Activated CD8-positive, alpha-beta memory T cell treated with anti-CD3 and anti-CD28 coated beads, Interleukin-2, amount 10 ng/mL, durations not matched to agents 7 days and 5 days (primary cell): ENCODE data around the gene EEF1A2. TPM values are rescaled to one million over a fixed set of nuclear protein-coding genes. Genes with fewer than 3 reads are reported as not detected.

Experiments
- ATAC-seq: fragments of 150-1000 bp; cut with Tn5 transposase; one replicate; pipeline ENCODE4 v1.10.0; 2021; ENCODE audit warnings: moderate library complexity
- CTCF ChIA-PET: fragments of 350-600 bp; sonication (Branson Sonifier 250); formaldehyde crosslinking; loops from one replicate; lab custom pipeline; 2021; ENCODE audit warnings: antibody characterized with exemption; lab: Charles Lee
- DNase-seq: peaks from one replicate; pipeline ENCODE4 v3.0.0-alpha.2; 2020
- H3K27ac Mint-ChIP-seq: one replicate; pipeline ENCODE4 v1.8.0; 2021; ENCODE audit warnings: mild to moderate bottlenecking, mixed read lengths
- H3K27me3 Mint-ChIP-seq: one replicate; pipeline ENCODE4 v1.8.0; 2021; ENCODE audit warnings: mixed read lengths
- H3K36me3 Mint-ChIP-seq: one replicate; pipeline ENCODE4 v1.8.0; 2021; ENCODE audit warnings: mild to moderate bottlenecking, mixed read lengths
- H3K4me1 Mint-ChIP-seq: one replicate; pipeline ENCODE4 v1.8.0; 2021; ENCODE audit warnings: mixed read lengths
- H3K4me3 Mint-ChIP-seq: one replicate; pipeline ENCODE4 v1.8.0; 2021; ENCODE audit warnings: mild to moderate bottlenecking, moderate library complexity, mixed read lengths
- H3K9me3 Mint-ChIP-seq: one replicate; pipeline ENCODE4 v1.8.0; 2022; ENCODE audit warnings: low read depth, mixed read lengths
- total RNA-seq, 2 experiments: library from RNA; stranded (reverse); gene quantifications; one replicate each; pipeline ENCODE4 v1.2.3, GENCODE V29; 2021

Gene EEF1A2
- total RNA-seq, 2 experiments from 2014 or later, result 0.84 TPM; not detected in 1

DNA sequence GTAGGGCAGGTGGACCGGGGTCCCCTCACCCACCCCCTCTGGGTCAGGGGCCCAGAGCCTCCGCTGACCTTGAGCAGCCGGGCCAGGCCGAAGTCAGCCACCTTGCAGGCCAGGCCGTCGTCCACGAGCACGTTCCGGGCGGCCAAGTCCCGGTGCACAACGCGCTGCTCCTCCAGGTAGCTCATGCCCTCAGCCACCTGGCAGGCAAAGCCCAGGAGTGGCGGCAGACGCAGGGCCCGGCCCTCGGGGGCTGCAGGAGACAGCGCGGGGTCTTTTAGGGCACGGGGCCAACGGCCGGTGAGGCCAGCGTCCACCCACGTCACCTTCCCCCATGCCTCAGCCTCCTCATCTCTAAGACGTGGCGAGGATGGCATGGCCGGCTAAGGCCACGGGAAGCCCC lies 42.5 kb upstream of the EEF1A2 start:
- Mint-ChIP-seq H3K36me3 (no peaks in the 10 kb centered on the region), H3K27me3 (peaks cover 7% of the 10 kb centered on the region), H3K9me3 (no peaks in the 10 kb centered on the region), H3K4me1 (peaks cover 15% of the 10 kb centered on the region), H3K4me3 (no peak overlapping the region), H3K27ac (no peak overlapping the region)
- CTCF ChIA-PET, result no interaction called here
- no peak for ATAC-seq
- DNase-seq, result no peak

DNA sequence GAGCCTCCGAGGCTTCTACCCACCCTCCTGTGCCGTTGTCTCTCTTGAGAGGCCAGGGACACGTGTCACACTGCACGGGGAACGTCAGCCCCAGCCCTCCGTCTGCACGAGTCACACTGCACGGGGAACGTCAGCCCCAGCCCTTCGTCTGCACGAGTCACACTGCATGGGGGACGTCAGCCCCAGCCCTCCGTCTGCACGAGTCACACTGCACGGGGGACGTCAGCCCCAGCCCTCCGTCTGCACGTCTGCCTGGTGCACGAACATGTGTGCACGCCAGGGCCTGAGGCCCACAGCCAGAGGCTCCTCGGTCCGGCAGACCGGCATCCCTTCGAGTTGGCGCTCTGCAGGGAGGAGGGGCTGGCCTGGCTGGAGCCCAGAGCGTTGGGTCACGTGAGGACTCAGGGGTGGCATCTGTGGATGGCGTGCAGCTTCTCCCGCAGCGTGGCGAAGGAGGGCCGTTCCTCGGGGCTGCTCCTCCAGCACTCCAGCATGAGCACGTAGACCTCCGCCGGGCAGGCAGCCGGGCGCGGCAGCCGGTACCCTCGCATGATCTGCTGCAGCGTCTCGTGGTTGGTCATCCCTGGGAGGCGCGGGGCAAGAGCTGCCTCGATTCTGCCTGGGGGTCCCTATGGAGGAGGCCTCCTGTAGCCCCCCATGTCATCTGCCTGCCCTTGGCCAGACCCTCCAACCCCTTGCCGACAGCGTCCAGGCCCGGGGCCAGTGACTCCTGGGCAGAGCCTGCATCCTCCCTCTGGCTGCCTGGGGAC lies 41.7 kb upstream of the EEF1A2 start:
- Mint-ChIP-seq H3K4me1 (peaks cover 16% of the 10 kb centered on the region), H3K27me3 (peaks cover 6% of the 10 kb centered on the region), H3K4me3 (no peak overlapping the region), H3K27ac (no peak overlapping the region), H3K9me3 (no peaks in the 10 kb centered on the region), H3K36me3 (no peaks in the 10 kb centered on the region)
- DNase-seq, result no peak
- CTCF ChIA-PET, result no interaction called here
- no peak for ATAC-seq

DNA sequence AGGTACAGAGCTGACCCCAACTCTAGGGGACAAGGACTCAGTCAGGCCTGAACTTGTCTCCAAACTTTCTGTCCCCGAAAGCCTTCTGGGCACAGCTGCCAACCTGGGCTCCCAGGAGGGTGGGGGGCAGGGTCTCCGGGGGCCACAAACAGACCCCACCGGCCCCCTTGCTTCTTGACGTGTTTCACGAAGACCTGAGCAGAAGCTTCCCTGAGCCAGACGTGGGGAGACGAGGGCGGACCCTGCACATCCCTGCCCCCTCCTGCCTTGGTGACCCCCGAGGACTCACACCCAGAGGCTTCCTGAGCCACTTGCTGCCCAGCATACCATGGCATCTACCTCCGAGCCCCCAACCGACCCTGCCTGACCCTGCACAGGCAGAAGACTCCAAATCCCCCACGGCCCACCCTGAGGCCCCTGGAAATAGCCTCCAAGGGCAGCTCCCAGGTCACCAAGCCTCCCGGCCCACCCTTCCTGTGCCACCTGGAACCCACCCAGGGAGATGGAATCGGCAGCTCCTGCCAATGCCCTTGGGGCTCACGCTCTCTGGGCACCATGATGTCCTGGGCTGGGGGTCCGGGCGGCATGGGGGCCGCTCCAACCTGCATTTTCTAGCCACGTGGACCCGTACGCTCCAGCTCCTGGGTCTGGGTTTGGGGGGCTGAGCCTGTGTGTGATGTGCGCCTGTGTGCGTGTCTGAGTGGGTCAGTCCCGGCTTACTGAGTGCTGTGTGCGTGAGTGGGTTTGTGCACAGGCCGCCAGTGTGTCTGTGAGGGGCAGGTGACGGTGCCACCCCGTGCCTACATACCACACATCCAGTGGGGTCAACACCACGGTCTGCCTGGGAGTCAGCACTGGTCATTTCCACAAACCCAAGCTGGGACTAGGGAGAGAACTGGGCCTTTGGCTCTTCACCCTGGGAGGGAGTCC lies 40.8 kb upstream of the EEF1A2 start:
- no peak for DNase-seq
- Mint-ChIP-seq H3K27ac (no peak overlapping the region), H3K27me3 (peaks cover under 1% of the 10 kb centered on the region), H3K9me3 (no peaks in the 10 kb centered on the region), H3K4me1 (peaks cover 16% of the 10 kb centered on the region), H3K36me3 (no peaks in the 10 kb centered on the region), H3K4me3 (no peak overlapping the region)
- ATAC-seq, result no peak
- CTCF ChIA-PET, result interaction anchor here (1.2 to 4.1 kb wide), 7 partner anchors 12 to 434 kb away, joined by 3 to 34 read pairs (median 10); partner anchors contain the start of genes PPDPF, RTEL1 and TPD52L2

GRCh38 chr20:63539092-63539430 lies 40.2 kb upstream of the EEF1A2 start:
- Mint-ChIP-seq H3K27me3 (no peaks in the 10 kb centered on the region), H3K27ac (no peak overlapping the region), H3K4me1 (peaks cover 16% of the 10 kb centered on the region), H3K36me3 (no peaks in the 10 kb centered on the region), H3K4me3 (no peak overlapping the region), H3K9me3 (no peaks in the 10 kb centered on the region)
- ATAC-seq (no peak), DNase-seq (no peak)
- CTCF ChIA-PET, result interaction anchor here (1.2 to 4.1 kb wide), 11 partner anchors 12 to 518 kb away, joined by 3 to 34 read pairs (median 10); partner anchors contain the start of genes PPDPF, RTEL1 and TPD52L2

GRCh38 chr20:63538204-63539091 lies 39.6 kb upstream of the EEF1A2 start:
- no peaks in the 10 kb centered on the region for H3K27me3 Mint-ChIP-seq
- peak overlapping the region; percentile 51 for H3K4me3 Mint-ChIP-seq
- H3K27ac Mint-ChIP-seq, result peak overlapping the region; percentile 83
- ATAC-seq, result no peak
- no peaks in the 10 kb centered on the region for H3K9me3 Mint-ChIP-seq
- DNase-seq, result no peak
- CTCF ChIA-PET, result interaction anchor here (0.5 to 4.1 kb wide), 42 partner anchors 8 to 531 kb away, joined by 3 to 34 read pairs (median 5); partner anchors contain the start of genes ARFRP1, GMEB2, HELZ2 and PPDPF
- H3K36me3 Mint-ChIP-seq, result no peaks in the 10 kb centered on the region
- H3K4me1 Mint-ChIP-seq, result peaks cover 16% of the 10 kb centered on the region

DNA sequence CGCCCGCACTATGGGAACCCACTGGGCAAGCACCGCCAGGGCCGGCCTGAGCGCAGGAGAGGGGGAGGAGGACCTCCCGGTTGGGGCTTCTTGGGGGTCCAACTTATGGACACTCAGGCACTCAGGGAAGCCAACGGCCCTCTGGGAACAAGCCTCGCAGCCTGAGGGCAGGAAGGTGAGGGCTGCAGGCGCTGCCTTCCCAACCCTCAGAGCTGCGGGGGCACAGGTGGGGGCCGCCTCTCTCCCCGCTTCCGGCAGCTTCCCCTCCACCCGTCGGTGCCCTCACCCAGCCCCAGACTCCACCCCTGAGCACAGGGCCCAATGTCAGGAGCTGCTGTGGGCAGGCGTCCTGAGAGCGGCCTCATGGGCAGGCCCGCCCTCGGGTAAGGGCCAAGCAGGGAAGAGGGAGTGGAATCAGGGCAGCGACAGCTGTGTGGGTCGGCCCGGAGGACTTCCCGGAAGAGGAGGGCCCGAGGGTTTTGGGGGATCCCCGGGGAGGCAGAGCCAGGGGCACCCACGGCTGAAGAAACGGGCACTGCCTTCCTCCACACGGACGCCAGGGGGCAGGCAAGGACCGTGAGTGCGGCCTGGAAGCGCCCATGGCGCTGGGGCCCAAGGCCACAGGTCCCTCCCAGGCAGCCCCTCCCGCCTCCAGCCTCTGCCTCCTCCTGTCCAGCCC lies 38.8 kb upstream of the EEF1A2 start:
- CTCF ChIA-PET, result interaction anchor here (0.6 to 4.1 kb wide), 47 partner anchors 8 to 541 kb away, joined by 3 to 34 read pairs (median 4); partner anchors contain the start of genes ARFRP1, GMEB2, HELZ2 and LIME1
- H3K4me1 Mint-ChIP-seq, result peaks cover 16% of the 10 kb centered on the region
- peak overlapping the region; percentile 83 for H3K27ac Mint-ChIP-seq
- peak overlapping the region; percentile 51 for H3K4me3 Mint-ChIP-seq
- no peaks in the 10 kb centered on the region for H3K27me3 Mint-ChIP-seq
- H3K9me3 Mint-ChIP-seq, result no peaks in the 10 kb centered on the region
- H3K36me3 Mint-ChIP-seq, result no peaks in the 10 kb centered on the region
- DNase-seq, result peak; percentile 98
- ATAC-seq, result peak; percentile 94

GRCh38 chr20:63536997-63537524 lies 38.2 kb upstream of the EEF1A2 start, which contains the start of gene PTK6:
Gene PTK6, minus strand, starts transcription at chr20:63537376. Its CDS starts 62 bp downstream, at chr20:63537314.
- Mint-ChIP-seq H3K4me1 (peaks cover 16% of the 10 kb centered on the region), H3K9me3 (no peaks in the 10 kb centered on the region), H3K4me3 (peak within 1 kb of the TSS; percentile 51), H3K36me3 (no peaks in the 10 kb centered on the region), H3K27me3 (no peaks in the 10 kb centered on the region), H3K27ac (peak within 1 kb of the TSS; percentile 83)
- CTCF ChIA-PET, result interaction anchor here (0.6 to 4.1 kb wide), 43 partner anchors 8 to 542 kb away, joined by 3 to 34 read pairs (median 5); partner anchors contain the start of genes ARFRP1, GMEB2, HELZ2 and LIME1
- ATAC-seq, result peak; percentile 8
- DNase-seq, result peak; percentile 63

DNA sequence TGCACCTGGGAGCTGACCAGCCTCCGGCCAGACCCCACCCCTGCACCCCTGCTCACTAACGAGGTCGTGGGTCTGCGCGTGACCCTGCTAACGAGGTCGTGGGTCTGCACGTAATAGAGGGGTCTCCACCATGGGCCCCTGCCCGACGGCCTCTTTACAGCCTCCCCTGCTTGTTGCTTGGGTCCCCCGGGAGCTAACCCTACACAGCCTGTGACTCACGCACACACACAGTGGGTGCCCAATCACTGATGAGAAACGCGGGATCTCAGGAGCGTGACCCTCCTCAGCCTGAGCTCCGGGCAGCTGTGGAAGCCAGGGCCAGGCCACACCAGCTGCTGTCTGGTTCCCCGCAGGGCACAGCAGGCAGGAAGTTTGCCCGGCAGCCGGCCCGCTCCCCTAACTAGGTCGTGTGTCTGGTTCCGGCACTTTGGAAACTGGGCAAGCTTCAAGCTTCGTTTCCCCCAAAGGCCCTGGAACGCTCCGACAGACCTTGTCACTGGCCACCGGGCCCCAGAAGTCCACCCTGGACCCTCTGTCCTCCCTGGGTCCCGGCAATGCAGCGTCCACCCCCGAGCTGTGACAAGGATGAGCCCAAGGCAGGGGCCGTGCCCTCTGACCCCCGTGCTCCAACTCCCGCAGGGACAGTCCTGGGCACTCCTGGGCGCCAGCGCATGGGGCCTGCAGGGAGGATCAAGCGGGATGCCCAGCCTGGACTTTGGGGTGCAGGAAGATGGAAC lies 37.5 kb upstream of the EEF1A2 start:
- ATAC-seq (no peak), DNase-seq (no peak)
- CTCF ChIA-PET, result interaction anchor here (1.3 to 4.1 kb wide), 5 partner anchors 15 to 447 kb away, joined by 3 to 27 read pairs (median 18); partner anchors contain the start of genes HELZ2, PPDPF and TPD52L2
- Mint-ChIP-seq H3K27me3 (no peaks in the 10 kb centered on the region), H3K9me3 (no peaks in the 10 kb centered on the region), H3K27ac (no peak overlapping the region), H3K36me3 (no peaks in the 10 kb centered on the region), H3K4me1 (peaks cover 16% of the 10 kb centered on the region), H3K4me3 (no peak overlapping the region)

DNA sequence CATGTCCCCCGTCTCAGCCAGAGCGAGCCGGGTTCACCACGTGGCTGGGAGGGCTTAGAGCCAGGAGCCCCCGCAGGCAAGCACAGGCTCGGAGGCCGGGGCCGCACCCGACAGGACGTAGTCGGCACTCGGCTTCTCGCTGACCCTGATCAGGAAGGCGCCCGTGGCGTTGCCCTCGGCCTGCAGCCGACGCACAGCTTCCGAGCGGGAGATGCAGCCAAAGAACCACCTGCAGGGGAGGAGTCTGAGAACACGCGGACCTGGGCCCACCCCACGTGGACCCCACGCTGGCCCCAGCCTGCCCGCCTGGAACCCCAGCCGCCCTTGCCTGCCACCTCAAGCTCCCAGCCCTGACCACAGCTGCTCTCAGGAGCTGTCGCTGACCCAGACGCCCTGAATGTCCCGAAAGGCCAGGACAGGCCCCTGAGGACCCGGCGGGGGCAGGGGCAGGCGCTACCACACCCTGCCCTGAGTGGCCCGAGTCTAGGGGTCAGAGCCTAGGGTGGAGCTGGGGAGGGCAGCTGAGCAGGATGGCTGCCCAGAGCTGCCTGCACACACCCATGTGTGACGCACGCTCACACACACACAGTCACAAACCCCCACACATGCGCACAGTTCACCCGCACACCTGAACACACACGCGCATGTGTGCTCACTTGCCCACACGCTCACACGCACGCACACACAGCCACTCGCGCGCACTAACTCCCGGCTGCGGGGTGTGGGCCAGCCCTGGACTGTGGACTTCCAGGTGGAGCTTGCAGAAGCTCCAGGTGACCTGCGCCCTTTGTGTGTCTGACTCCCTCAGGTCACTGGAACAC lies 36.2 kb upstream of the EEF1A2 start:
- Mint-ChIP-seq H3K9me3 (no peaks in the 10 kb centered on the region), H3K36me3 (no peaks in the 10 kb centered on the region), H3K4me3 (no peak overlapping the region), H3K27ac (peak overlapping the region; percentile 63), H3K4me1 (peaks cover 16% of the 10 kb centered on the region), H3K27me3 (no peaks in the 10 kb centered on the region)
- DNase-seq, result no peak
- CTCF ChIA-PET, result interaction anchor here (1.4 to 1.7 kb wide), 3 partner anchors 14 to 361 kb away, joined by 3 to 5 read pairs (median 4); partner anchors contain the start of gene PPDPF
- no peak for ATAC-seq

DNA sequence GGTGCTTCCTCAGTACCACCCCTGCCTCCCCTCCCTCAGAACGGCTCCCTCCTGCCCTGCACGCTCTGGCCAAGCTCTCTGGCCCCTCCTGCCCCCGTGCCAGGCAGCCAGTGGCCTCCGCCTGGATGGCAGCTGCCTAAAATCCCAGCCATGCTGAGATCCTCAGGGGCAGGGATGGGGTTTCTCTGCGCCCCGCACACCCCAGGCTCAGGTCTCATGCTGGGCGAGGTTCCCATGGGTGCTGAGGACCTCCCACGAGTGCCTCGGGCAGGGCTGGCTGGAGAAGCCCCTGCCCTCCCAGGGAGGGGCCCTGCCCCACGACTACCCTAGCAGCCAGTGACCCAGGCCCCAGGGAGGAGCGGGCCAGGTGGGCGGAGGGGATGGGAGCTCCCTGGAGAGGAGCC lies 35.5 kb upstream of the EEF1A2 start:
- H3K4me1 Mint-ChIP-seq, result peaks cover 16% of the 10 kb centered on the region
- ATAC-seq, result no peak
- no peak overlapping the region for H3K27ac Mint-ChIP-seq
- H3K9me3 Mint-ChIP-seq, result no peaks in the 10 kb centered on the region
- H3K27me3 Mint-ChIP-seq, result no peaks in the 10 kb centered on the region
- H3K36me3 Mint-ChIP-seq, result no peaks in the 10 kb centered on the region
- H3K4me3 Mint-ChIP-seq, result no peak overlapping the region
- CTCF ChIA-PET, result interaction anchor here (1.4 to 1.7 kb wide), 3 partner anchors 13 to 361 kb away, joined by 3 to 5 read pairs (median 4); partner anchors contain the start of gene PPDPF
- no peak for DNase-seq
